Embryonic facial prominence (tissue), 1 donor: Measurements from ENCODE around the gene CYTH4.

Experiments
- DNase-seq: peaks from one replicate; pipeline ENCODE4 v3.0.0-alpha.2; 2016; ENCODE audit errors: extremely low spot score

The CYTH4 gene

DNA sequence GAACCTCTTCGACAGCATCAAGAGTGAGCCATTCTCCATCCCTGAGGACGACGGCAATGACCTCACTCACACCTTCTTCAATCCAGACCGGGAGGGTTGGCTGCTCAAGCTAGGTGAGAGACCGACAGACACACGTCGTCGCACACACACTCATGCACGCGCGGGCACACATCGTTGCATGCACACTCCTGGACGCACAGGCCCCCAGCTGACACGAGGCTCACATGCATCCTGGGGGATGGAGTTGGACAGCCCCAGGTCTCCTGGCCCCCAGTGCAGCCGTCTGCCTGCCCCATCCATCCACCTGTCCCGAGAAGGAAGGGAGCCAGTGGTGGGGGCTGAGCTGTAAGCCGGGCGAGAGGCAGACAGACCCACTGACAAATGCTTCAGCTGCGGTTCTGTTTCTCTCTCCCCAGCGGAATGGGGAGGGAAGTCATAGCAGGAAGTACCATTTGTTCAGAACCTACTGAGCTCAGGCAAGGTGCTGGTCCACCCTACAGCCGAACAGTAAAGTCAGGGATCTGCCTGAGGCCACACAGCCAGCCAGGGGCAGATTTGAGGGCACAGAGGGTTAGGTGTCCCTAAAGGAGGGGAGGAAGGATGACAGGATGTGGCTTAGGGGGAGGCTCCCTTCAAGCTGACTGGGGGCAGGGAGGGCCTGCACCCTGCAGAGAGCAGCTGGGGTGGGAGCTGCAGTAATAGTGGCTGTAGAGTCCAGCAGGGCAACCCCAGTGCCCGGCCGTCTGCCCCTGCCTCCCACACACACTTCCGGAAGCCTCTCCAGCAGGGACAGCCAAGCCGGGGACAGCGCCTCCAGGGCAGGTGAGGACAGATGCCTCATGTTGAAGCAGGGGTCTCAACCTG lies 27.1 kb downstream of the CYTH4 start:
- DNase-seq: no peak

DNA sequence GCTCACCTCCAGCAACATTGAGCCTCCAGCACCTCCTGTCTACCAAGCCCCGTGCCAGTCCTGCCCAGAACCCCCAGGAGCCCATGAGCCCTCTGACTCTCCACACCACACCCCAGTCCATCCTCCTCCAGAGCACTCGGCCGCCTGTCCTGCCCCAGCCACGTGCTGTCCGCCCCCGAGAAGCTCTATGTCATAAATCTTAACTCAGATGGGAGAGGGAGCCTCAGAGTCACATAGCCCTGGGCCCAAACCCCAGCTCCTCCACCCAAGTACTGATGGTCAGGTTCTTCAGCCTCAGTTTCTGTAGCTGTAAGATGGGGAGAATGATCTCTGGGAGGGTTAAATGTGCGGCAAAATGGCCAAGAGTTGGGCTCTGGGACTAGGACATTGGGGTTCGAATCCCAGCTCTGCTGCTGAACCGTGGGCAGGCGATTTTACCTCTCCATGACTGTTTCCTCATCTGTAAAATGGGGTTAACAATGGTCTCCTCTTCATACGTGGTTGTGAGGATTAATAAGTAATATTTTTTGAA lies 27.8 kb downstream of the CYTH4 start:
- DNase-seq: no peak

DNA sequence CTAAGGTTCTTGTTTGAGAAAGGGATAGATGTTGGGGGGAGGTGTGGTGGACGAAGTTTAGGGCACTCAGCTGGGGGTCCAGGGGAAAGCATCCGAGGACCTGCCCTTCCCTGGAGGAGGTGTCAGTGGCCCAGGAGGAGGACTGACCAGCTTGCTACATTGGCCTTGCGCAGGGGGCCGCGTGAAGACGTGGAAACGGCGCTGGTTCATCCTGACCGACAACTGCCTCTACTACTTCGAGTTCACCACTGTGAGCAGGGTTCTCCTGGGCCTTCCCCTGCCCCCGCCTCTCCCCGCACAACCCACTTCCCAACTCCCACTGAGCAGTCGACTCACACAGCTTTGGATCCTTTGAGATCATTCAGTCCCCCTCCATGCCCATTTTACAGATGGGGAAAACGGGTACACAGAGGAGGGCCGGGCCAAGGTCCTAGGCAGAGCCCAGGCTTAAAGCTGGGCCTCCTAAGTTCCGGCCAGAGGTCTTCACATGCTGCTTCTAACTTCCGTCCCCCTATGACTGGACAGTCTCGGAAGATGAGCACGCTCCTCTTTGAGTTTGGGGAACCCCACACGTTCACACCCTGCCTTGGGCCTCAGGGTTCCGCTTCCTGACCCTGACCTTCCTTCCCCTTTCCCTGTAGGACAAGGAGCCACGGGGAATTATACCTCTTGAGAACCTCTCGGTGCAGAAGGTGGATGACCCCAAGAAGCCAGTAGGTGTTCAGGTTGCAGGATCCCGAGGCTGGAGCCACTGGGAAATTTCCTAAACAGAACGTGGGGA lies 28.7 kb downstream of the CYTH4 start:
- DNase-seq: no peak

DNA sequence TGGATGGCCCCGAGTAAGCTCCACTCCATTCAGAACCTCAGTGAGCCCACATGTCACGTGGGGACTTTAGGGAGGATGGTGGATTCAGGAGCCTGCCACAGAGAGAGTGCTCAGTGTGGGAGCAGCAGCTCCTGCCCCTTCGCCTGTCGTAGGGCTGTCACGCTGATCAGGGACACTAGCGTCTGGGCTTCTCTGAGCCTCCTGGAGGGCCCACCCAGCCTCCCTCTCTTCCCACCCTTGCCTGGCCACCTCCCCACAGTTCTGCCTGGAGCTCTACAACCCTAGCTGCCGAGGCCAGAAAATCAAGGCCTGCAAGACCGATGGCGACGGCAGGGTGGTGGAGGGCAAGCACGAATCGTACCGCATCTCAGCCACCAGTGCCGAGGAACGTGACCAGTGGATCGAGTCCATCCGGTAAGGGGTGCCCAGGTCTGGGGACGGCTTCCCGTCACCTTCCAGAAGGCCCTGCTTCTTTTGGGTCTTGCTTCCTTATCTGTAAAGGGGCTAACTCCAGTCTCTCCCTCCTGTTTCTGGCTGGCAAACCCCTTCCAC lies 29.5 kb downstream of the CYTH4 start:
- DNase-seq: no peak

DNA sequence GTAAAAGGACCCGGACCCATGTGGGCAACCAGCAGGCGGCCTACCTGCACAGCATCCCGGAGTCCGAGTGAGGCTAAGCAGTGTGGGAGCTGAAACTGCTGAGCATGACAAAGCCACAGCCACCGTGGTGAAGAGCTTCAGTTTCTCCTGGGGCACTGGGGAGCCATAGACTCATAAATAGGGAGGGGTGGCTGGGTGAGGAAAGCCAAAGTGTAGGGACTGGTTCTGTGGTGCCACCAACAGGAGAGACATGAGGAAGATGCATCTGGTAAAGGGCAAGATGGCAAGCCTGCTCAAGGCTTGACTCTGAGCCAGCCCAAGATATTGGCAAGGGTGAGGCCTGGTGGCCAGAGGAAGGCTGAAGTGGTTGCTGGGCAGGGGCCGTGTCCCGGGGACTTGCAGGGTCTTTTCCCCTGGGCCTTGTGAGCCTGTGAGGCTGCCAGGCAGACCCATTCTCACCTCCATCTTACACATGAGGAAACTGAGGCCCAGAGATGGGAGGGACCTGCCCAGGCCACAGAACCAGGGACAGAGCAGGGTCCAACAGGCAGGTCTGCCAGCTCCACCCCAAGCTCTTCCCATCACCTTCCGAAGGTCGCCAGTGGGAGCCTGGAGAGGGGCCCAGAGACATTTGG lies 30.4 kb downstream of the CYTH4 start:
- no peak for DNase-seq

DNA sequence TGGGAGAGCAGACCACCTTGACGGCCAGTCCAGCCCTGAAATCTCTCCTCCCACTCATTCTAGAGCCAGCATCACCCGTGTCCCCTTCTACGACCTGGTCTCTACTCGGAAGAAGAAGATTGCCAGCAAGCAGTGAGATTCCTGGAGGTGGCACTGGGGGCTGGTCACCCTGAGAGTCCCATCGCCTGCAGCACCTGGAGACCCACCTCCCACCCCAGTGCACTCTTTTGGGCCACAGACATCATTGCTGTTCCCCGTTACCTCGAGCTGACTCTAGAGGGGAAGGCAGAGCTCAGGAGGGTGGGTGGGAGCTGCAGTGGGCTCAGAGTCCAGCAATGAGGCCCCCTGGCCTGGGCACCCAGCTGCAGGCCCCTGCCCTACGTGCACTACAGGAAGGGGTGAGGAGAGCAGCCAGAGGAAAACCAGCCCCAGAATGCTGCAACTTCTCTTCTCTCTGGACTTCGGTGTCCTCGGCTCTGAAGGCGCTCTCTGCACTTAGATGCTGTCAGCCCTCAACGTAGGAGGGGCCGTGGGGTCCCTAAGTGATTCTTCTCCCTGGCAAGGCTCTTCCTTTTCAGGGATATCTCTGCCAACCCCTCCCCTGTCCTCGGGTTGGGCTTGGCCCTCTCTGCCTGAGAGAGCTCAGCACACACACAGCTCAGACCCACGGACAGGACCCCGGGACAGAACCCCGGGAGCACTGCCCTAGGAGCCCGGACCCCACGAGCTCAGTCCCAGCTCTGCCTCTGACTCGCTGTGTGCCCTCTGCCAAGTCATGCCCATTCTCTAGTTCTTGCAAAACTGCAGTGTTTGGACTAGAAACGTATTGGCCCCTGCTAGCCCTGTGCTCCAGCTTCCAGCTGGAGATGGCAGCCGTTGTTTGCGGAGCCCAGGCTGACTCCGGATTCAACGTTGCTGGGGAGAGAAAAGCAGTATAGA lies 31.3 kb downstream of the CYTH4 start:
- DNase-seq: no peak

- DNase-seq: no peak
These were observed 32.2 kb downstream of the CYTH4 start for GRCh38 chr22:37314315-37315074.

DNA sequence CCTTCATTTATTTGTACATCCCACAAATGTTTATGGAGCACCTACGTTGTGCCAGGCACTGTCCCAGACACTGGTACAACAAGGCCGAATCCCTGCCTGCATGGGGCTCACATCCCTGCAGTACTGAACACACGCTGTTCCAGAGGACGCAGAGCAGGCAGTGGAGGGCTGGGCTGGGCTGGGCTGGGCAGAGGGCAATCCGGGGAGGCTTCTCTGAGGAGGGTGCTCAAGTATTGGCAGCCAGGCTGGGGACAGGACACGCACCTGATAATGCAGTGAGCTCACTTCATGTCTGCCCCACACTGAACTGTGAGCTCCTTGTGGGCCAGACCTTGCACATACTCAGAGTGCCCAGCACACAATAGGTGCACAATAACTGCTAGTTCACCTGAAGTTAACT lies 34.1 kb downstream of the CYTH4 start:
- DNase-seq: no peak

- peak; percentile 34 for DNase-seq
These were observed 34.6 kb downstream of the CYTH4 start for GRCh38 chr22:37316875-37317371.

DNA sequence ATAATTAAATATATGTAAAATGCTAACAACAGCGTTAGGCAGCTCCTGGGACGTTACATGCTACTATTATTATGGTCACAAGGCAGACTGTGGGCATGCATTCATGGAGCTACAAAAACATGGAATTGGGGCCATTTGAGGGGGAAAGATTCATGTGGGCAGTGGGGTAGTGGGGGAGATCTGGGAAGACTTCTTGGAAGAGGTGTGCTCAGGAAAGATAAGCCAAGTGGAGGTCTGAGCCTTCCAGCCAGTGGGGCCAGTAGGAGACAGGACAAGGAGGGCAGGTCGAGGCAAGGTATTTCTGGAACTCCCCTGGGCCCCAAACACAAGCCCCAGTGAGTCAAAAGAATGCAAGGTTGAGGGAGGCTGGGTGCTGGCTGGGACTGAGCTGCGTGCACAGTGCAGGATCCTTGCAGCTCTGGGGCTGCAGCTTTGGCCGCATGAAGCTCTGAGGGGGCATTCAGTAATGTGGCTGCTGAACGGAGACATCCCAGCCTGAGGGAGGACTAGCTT lies 35.4 kb downstream of the CYTH4 start:
- DNase-seq: no peak

DNA sequence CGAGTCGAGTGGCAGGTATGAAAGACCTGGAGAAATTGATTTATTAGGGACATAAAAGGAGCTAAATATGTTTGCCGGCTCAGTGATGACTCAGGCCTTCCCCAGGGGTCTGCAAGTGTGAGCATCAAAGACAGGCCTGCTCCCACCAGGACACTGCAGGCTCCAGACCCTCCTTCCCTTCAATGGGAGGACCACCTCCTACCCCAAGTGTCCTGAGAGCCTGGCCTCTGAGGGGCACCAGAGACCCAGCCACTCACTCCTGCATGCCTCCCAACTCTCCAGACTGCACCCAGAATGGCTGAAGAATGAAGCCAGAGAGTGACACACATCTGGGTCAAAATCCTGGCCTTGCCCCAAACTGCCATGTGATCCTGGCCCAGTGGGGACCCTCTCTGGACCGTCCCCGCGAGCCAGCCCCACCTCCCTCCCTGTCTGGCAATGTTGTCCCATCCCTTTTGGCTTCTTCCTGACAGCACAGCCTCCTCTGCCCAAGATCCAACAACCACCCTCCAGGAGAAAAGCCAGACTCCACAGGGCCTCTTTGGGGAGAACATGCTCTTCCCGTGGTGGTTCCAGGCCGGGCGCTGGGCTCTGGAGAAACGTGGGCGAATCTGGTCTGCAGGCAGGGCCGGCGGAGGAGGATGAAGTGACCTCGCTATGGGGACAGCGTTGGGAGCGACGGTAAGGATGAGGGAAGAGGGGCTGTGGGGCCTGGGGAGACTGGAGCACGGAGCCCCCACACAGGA lies 36.2 kb downstream of the CYTH4 start:
- no peak for DNase-seq

DNA sequence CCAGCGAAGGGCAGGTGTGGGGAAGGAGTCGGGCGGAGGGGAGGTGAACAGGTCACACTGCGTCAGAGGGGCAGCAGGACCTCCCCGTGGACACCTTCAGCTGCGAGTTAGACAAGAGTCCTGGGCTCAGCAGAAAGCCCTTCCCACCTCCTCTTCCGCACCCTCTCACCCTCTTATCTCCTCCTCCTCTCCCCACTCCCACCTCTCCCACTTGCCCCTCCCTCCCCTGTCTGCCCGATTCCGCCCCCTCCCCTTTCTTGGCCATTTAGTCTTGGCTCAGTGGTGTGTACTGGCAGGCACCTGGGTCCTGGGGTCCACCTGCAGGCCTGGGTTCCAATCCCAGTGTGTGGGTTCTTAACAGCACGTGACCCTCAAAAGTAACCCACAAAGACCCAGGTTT lies 37.2 kb downstream of the CYTH4 start:
- DNase-seq: no peak

- no peak for DNase-seq
These were observed 38.7 kb downstream of the CYTH4 start for GRCh38 chr22:37320726-37321677.

- no peak for DNase-seq
These were observed 42.2 kb downstream of the CYTH4 start for GRCh38 chr22:37324340-37325038.

DNA sequence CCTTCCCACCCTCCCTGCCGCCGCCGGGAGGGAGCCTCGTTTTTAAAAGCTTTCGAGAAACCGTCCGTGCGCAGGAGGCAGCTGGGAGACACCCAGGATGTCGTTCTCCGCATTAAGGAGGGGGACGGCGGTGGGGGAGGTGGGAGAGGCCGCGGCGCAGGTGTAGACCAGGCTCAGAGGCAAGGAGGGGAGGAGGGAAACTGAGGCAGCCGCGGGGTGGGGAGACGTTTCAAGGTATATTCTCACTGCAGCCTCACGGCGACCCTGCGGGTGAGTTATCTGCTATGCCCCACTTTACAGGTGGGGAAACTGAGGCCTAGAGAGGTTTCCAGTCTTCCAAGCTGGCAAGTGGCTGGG lies 42.7 kb downstream of the CYTH4 start:
- no peak for DNase-seq

DNA sequence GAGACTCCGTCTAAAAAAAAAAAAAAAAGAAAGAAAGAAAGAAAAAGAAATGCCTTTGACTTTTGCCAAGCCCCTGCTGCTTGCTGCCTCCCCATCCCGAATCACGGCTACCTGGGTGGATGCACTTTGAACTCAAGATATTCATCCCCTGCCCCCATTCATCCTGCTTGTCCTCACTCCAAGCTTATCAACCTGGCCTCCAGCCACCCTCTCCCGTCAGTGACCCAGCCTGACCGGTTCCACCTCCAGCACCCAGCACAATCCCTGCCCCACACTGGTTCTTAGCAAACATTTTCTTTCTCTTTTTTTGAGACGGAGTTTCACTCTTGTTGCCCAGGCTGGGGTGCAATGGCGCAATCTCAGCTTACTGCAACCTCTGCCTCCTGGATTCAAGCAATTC lies 44.4 kb downstream of the CYTH4 start:
- no peak for DNase-seq

DNA sequence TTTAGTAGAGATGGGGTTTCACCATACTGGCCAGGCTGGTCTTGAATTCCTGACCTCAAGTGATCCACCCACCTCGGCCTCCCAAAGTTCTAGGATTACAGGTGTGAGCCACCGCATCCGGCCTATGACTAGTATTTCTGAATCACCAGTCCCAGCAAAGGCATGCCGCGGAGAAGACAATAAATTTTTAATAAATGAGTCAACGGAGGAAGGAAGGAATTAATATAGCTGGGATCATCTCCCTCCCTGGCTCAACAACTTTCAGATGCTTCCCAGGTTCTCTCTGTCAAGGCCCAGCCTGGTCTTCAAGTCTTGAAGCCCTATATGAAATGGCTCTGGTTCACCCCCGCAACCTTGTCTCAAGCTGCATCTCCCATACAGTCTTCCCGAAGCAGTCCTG lies 45.7 kb downstream of the CYTH4 start:
- DNase-seq: no peak
